HG02840 (cell line): Measurements from ENCODE around the gene TMF1.

Experiments used
- ATAC-seq: cut with Tn5 transposase; IDR thresholded peaks from one replicate; pipeline ENCODE4 v1.9.1; 2021; ENCODE audit warnings: mild to moderate bottlenecking, moderate library complexity, moderate number of reproducible peaks; ENCODE audit not compliant: unreplicated experiment, low FRiP score

TMF1 gene, protein sequence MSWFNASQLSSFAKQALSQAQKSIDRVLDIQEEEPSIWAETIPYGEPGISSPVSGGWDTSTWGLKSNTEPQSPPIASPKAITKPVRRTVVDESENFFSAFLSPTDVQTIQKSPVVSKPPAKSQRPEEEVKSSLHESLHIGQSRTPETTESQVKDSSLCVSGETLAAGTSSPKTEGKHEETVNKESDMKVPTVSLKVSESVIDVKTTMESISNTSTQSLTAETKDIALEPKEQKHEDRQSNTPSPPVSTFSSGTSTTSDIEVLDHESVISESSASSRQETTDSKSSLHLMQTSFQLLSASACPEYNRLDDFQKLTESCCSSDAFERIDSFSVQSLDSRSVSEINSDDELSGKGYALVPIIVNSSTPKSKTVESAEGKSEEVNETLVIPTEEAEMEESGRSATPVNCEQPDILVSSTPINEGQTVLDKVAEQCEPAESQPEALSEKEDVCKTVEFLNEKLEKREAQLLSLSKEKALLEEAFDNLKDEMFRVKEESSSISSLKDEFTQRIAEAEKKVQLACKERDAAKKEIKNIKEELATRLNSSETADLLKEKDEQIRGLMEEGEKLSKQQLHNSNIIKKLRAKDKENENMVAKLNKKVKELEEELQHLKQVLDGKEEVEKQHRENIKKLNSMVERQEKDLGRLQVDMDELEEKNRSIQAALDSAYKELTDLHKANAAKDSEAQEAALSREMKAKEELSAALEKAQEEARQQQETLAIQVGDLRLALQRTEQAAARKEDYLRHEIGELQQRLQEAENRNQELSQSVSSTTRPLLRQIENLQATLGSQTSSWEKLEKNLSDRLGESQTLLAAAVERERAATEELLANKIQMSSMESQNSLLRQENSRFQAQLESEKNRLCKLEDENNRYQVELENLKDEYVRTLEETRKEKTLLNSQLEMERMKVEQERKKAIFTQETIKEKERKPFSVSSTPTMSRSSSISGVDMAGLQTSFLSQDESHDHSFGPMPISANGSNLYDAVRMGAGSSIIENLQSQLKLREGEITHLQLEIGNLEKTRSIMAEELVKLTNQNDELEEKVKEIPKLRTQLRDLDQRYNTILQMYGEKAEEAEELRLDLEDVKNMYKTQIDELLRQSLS

DNA sequence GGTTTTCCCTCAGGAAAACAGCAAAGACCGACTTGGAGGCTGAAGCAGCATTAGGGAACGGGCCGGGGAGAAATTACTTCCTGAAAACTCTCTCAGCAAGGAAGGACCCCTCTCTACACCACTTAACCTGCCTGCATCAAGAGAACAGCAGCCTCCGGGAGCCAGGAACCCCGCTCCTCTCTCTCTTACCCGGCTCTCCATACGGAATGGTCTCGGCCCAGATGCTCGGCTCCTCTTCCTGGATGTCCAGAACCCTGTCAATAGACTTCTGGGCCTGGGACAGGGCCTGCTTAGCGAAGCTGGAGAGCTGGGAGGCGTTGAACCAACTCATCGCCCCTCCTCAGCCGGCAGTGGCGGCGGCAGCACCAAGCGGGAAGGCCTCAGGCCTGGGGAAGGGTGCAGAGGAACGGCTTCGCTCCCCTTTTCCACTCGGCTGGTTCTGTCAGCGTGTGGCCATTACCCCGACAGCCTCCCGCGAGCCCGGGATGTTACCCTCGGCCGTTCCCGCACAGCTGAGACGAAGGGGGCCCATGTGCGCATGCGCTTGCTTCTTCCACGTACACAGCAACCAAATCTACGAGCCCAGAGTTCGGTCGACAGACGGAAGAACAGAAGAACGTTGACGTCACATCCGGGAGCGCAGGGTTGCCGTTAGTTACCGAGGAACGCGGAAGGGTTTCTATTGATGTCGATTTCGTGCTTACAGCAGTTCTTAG lies at the start of gene TMF1:
Gene TMF1, minus strand, starts transcription at position 578 of the 716 bp plus-strand sequence. Its CDS starts 247 bp downstream, at position 331.
- peak; percentile 94 for ATAC-seq

DNA sequence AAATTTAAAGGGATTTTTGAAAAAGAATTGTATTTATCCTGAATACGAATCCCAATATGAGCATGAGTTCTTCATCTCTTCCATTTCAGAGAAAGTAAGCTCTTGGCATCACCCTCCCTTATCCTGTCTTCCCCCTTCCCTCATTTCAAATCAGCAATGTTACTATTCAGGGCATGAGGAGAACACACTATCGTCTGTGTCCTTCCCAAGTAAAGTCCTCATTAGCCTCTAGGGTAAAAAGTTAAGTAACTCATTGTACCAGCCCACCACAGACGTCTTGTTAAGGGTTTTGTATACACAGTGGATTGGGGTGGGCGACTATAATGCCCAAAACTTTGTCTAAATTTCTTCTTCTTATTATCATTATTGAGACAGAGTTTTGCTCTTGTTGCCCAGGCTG lies 47.4 kb upstream of the TMF1 start:
- no peak for ATAC-seq

DNA sequence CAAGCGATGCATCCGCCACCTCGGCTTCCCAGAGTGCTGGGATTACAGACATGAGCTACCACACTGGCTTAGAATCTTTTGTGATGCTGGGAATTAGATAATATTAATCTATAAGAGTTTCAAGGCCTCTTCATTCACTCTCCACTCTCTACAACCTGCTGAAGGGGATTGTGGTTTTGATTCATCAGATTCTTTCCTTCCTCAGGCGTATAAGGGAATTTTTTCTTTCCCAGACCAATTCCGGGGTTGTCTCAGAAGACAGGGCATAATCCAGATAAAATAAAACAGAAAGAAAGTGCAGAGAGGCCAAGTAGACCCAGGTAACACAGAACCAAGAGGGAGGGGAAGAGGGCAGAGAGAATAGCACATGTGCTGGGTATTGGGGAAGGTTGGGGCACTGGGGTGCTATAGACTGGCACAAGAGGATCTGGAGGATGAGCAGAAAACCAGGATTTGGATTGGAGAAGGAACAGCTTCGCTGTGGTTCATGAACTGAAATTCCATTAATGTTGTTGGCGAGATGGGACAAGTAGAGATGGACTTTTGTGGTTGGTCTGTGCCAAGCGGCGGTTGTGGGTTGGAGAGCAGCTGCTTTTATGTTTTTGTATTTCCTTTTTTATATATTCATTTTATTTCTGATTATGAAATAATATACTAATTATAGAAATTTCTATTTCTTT lies 45.4 kb upstream of the TMF1 start:
- ATAC-seq = no peak

DNA sequence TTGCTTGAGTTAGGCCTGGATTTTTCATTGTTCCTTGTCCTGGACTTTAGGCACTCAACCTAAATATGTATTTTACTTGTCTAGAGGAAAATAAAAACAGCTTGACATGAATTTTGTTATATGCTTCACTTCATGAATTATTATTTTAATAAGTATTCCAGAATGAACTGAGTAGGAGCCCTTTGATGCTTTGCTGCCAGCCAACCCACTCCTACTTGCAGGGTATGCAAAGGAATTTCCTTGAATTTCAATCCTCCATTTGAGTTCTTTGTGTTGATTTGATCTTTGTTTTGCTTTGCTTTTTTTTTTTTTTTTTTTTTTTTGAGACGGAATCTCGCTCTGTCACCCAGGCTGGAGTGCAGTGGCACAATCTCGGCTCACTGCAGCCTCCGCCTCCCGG lies 44.2 kb upstream of the TMF1 start:
- ATAC-seq = no peak

DNA sequence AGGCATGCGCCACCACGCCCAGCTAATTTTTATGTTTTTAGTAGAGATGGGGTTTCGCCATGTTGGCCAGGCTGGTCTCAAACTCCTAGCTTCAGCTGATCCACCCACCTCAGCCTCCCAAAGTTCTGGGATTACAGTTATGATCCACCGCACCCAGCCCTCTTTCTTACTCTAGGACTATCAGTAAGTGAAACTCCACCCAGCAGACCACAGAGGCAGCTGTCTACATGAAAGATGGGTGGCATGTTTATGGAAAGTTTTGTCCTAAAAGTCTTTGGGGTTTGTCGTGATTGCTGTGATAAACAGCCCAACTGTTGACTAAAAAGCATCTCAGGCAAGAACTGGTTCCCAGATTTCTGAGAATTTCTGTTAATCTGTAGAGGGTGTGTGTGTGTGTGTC lies 43.5 kb upstream of the TMF1 start:
- no peak for ATAC-seq

DNA sequence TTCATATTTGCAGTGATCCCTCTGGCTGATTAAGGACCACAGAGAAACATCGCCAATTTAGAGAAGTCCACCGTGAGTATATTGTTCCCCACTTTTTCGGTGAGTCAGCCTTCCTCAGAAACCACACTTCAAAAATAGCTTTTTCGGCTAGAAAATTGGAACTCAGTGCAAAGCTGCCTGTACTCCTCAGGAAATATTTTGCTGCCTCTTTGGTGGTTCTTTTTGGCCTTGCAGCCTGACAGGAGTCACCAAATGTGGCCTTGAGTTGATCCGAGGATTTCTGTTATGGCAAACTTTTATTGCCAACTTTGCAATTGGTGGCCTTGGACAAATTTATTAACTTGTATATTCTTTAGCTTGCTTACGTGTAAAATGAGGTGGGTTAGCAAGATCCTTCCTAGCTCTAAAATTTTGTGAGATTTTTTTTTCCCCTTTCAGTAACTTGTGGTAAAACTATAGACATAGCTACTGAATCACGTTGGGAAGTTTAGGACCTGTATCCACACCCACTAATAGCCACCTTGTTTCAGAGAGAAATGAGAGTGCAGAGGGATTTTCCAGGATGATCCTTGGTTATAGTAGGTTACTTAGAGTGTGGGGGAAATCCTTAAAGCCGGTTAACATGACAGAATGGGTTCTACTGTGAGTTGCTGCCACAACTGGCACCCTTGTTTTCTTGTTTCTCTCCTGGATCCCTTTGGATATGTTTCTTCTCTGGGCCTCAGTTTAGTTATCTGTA lies 42.5 kb upstream of the TMF1 start:
- no peak for ATAC-seq

DNA sequence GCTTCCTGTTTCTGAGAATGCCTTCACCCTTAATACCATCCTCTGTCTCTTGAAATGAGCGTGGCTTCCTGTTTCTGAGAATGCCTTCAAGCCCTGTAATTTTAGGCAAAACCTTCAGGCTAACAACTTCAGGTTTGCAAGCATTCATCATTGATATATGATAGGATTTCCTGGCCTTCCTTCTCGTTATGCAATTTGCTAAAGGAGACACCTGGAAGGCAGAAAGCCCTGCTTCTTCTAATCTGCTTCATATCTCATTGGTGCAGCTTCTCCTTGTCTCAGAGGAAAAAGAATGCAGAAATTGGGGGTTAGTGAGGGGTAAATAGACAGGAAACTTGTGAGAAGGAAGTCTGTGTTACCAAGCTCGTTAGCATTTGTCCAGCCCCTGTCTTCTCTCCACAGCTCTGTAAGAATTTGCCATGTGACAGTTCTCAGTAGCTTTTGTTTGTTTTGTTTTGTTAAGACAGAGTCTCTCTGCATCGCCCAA lies 39.9 kb upstream of the TMF1 start:
- peak; percentile 71 for ATAC-seq

DNA sequence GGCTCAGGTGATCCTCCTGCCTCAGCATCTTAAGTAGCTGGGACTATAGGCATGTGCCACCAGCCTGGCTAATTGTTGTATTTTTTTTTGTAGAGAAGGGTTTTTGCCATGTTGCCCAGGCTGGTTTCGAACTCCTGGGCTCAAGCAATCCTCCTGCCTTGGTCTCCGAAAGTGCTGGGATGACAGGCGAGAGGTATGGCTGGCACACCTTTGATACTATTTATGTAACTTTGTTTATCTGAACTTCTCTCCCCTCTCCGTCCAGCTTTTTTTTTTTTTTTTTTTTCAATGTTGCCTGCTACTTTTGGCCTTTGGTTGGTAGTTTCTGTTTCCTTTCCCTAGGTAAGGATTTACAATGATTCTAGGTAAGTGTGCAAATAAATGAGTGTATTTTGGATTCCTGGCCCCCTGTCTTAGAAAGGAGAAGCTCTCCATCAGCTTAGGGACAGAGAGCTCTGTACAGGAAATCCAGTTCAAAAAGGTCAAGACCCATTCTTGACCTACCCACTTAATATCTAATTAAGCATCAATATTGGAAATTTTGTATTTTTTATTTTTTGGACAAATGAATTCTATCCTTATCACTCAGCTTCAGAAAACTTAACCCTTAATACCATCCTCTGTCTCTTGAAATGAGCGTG lies 39.4 kb upstream of the TMF1 start:
- no peak for ATAC-seq

DNA sequence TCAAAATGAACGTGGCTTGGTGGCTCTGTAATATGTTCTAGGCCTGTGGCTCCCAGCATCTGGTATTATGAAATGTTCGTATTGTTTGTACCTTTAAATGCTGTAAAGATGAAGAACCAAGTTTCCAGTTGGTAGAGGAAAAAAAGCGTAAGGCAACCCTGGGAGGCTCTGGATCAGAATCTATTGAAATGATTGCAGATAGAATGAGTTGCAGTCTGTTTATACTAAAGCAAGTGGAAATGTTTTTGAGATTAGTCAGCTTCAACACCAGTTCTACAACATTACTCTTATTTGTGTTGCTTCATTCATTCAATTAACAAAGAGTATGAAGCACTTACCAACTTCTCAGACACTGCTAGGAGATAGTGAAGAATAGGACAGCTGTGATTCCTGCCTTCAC lies 37.9 kb upstream of the TMF1 start:
- no peak for ATAC-seq

DNA sequence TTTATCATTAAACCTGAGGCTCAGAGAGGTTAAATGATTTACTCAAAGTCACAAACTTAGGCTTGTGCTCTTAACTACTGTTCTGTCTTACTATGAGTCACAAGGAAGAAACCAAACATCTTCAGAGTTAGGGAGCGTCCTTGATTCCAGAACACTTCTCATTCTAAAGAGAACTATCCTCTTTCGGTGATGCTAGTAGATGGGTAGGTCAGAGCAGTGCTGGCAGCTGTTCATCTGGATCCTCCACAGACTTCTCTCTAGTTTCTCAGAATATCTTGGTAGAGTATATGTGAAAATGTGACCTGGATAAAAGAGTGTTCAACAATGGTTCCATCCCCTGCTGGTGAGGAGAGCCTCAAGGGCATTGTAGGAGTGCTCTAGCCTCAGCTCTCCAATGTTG lies 35.9 kb upstream of the TMF1 start:
- ATAC-seq = no peak

DNA sequence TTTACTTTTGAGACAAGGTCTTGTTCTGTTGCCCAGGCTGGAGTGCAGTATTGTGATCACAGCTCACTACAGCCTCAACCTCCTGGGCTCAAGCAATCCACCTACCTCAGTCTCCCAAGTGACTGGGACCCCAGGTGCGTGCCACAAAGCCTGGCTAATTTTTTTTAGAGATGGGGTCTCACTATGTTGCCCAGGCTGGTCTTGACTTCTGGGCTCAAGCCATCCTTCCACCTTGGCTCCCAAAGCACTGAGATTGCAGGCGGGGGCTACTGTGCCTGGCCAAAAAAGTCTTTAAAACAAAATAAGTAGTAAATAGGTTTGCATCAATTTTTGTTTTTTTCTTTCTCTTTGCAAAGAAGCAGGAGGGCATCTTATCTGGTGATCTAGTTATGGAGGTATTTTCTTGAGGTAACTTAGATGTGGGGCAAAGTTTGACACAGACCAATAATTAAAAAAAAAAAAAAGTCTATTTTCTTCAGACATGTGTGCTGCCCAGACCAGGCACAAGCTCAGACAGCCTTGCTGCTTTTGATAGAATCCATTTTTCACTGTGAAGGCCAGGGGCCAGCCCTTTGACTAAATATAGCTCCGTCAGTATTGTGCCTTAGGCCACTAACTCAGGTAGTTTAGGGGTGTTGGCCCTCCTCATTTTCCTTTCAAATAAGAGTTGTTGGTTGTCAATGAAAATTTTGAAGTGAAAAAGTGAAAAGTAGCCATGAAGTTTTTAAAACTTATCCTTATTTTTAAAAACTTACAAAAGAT lies 35.1 kb upstream of the TMF1 start:
- no peak for ATAC-seq

DNA sequence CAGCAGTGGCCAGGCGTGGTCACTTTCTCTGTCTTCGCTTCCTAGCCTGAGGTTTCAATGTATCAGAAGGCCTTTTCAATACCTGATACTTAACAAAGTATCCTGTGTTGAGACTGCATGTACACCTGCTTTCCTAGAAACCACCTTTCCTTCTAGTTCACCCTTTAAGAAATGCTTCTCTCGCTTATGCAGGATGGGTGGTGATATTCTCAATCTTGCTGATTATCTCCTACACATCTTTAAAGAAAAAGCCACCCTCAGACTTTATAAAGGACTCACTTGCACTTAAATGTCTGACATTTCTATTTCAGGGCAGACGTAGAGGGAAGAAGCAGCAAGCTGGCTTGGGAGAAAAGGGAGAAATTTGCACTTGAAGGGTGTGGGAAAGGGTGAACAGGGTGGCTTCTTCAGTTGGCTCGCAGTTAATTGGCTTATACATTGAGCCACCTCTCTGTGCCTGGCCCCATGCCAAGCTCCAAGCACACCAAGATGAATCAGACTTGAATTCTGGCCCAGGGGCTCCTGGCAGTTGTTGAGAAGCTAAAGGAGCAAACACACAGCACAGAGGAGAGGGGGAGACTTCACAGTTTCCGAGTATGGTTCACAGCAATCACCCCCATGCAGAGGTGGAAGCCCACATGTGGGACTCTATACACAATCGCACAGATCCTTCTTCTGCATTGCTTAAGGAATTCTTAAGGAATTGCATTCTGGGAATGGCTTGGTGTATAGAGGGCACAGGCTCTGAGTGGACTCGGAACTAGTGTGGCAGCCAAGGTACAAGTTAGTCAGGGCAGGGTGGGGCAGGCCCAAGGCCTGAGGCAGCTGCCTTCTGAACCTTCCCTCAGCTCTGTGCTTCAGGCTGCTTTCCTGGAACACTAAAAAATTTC lies 33.9 kb upstream of the TMF1 start:
- ATAC-seq = no peak

DNA sequence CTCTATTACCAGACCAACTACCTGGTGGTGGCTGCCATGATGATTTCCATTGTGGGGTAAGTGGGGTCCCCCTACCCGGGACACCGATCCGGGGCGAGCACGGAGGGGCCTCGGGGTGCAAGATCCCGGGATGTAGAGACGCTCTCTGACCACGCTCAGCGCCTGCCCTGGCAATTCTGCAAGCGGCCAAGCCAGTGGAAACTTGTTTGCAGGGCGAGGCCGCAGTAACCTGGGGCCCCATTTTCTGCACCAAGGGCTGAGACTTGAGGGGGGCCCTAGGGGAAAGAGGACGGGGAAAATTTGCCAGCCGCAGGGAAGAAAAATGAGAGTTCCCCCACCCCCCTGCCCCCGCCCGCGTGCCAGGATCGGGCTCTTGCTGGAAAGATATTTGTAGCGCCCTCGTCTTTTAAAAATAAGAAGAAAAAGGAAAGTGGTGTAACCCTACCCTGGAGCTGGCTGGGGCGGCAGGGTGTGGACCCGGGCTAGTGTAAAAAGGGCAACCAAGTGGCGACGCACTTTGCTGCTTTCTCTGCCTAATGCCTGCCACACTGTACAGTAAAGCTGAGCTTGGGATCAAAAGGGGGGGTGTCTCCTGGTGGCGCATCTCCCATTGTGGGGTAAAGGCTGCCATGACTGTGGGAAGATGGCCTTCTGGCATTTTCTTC lies 33.2 kb upstream of the TMF1 start:
- no peak for ATAC-seq

DNA sequence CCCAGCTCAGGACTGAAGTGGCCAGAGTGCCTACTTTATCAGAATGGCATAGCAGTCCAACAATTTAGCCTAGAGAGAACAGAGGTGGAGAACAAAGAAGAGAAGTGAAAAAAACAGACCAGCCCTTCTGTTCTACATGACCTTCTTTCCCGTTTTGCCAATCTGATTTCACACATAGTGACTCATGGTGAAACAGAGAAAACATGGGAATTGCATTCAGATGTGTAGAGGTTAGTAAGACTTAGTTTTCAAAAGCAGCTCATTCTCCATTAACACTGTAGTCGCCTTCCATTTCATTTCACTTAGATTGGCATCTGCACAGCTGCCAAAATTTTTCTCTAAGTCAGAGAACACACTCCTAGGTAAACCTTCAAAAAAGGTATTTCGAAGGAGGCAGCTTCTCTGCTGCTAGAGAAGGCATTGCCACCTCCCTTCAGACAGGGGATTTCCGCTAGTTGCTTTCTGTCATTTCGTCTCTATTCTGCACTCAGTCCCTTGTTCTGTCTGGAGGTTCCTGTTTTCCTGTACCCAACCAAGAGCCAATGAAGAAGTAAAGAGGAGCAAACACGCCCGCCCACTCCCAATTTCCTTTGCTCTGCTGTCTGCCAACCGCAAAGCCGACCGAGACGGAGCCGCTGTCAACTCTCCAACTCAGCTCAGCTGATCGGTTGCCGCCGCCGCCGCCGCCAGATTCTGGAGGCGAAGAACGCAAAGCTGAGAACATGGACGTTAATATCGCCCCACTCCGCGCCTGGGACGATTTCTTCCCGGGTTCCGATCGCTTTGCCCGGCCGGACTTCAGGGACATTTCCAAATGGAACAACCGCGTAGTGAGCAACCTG lies 32.4 kb upstream of the TMF1 start, which contains the start of gene ARL6IP5:
Gene ARL6IP5, plus strand, starts transcription at position 612 of the 842 bp plus-strand sequence. Its CDS starts 111 bp downstream, at position 723.
- peak; percentile 57 for ATAC-seq

DNA sequence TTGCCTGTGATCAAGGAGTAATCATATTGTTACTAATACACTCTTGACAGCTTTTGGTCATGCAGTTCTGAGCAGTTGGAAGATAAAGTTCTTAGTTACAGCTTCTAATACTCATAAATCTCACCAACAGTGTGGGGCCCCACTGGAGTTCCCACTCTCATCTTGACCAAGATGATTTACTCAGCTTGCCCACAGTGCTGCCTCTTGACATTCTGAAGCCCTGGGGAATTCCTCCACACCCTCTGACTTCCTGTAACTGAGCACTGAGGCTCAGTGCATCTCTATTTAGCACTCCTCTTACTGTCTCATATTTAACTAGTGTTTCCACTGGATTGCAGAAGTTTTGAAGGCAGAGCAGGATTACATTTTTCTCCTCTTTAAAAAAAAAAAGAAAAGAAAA lies 30.7 kb upstream of the TMF1 start:
- peak; percentile 55 for ATAC-seq
